Stimulated activated CD4-positive, alpha-beta T cell treated with anti-CD3 and anti-CD28 coated beads, Interleukin-4, amount 100 ng/mL, for 48 hours (primary cell): Measurements from ENCODE around the gene TMX4.

ENCODE experiments used
- DNase-seq, 2 donors: peaks; one replicate each; pipeline ENCODE4 v3.0.0-alpha.2; 2020; ENCODE audit warnings: low read depth in 2 of 2

The TMX4 gene

DNA sequence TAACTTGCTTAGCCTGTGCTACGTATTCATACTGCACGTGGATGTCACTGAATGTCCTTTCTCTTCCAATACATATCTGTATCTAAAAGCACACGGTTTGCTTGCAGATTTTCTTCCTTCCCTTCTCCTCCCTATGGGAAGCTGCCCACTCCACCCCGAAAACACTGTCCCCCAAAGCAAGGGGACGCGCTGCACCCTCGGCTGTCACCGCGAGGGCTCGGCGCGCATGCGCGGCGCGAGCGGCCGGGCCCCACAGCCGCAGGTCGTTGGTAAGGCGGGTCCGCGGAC, 659 bp downstream of the TMX4 start:
- peak; percentile 53 to 57 for DNase-seq

- no peak for DNase-seq
Observed at GRCh38 chr20:8012724-8013123, 6.8 kb downstream of the TMX4 start.

GRCh38 chr20:8008733-8009132, 10.8 kb downstream of the TMX4 start:
- no peak for DNase-seq

DNA sequence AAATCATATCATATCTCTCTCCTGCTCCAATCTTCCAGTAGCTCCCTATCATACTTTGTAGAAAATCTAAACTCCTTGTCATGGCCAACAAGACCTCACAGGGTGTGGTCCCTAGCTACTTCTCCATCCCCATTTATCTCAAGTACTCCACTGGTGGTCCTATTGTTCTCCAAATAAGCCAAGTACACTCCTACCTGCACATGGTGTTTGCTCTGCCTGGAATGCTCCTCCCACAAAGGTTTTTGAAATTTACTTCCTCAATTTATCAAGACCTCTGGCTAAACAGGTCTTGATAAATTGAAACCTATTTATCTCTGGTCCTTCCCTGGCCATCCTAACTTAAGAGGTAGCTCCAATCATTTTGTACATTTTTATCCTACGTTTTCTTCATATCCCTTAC, 12.1 kb downstream of the TMX4 start:
- DNase-seq, result no peak

- DNase-seq, result no peak
Observed at GRCh38 chr20:8005575-8006366, 13.8 kb downstream of the TMX4 start.

DNA sequence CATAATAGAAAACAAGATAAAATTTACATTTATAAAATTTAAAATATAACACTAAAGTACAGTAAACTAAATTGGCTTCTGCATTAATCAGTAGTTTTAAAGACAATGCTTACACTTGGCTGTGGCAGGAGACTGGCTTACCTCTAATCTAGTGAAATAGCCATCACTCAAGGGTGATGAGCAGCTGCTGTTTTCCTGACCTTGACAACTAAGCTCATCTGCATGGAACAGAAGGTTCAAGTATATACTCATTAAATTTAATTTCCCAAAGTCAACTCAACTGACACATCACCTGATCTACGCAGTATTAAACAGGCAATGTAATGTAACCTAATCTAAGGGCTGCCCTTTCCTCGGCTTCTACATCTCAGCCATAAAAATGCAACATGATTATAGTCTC, 14.5 kb downstream of the TMX4 start:
- DNase-seq, result no peak

DNA sequence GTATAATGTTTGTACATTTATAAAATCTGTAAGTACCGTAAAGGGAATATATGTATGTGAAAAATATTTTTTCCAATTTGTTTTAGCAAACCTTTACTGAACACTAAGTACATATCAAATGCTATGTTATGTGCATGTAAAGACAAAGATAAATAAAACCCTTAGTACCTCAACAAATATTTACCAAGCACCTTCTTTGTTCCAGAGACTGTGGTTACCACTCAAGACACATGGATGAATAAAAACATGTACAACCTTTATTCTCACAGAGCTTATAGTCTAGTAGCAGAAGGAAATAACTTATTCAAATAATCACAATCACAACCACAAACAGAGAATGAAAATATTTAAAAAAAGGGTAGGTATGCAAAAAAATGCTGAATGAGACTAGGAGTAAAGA, 17.5 kb downstream of the TMX4 start:
- no peak for DNase-seq

DNA sequence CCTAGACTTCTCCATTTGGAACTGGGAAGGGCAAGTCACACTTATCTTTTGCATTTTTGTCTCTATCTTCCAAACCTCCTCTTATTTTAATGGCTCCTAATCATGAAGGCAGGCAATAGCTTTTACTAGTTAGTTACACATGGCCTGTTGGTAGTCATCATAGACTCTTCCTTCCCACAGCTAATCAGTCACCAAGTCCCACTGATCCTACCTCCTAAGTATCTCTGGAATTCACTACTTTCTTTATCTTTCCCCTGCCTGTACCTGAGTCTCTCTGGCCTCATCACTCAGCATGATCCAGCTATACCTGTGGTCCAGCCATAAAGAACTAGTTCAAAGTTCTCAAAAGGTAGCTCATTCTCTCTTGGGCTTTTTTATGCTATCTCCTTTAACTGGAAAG, 18.8 kb downstream of the TMX4 start:
- no peak for DNase-seq

- no peak for DNase-seq
Observed at GRCh38 chr20:7996898-7997297, 22.7 kb downstream of the TMX4 start.

- DNase-seq, result no peak
Observed at GRCh38 chr20:7994809-7995208, 24.8 kb downstream of the TMX4 start.

DNA sequence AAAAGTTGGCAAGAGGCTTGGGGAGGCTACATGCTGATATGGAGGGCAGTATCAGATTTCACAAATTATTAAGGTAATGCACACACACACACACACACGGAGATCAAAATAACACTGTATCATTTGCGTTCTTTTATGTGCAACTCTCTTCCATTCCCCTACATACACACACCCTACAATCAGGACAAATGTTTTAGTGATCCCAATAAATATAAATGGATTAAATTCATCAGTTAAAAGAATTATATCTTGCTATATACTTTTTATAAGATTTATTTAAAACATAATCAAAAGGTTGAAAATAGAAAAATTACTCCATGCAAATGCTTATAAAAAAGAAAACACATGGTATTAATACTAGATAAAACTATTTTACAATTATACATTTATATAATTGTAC, 25.9 kb downstream of the TMX4 start:
- DNase-seq, result no peak

- DNase-seq, result no peak
Observed at GRCh38 chr20:7993238-7993637, 26.3 kb downstream of the TMX4 start.

GRCh38 chr20:7990385-7990784, 29.2 kb downstream of the TMX4 start:
- no peak for DNase-seq

- no peak for DNase-seq
Observed at GRCh38 chr20:7989379-7989778, 30.2 kb downstream of the TMX4 start.

DNA sequence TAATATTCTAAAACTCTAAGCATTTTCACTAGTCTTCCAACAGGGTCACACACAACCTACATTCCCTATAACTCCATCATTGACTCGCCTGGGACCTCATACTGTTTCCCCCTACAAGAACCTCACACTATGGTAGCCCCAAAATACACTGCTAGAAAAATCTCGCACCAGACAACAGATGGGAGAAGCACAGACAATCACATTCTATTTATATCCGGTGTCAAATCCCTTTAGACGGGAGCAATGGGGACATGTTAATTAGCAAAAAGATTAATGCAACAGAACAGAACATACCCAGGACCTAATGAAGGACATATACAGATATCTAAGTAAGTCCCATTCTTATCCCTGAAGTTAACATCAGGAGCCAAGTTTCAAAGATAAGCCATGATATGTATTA, 33.6 kb downstream of the TMX4 start:
- DNase-seq, result no peak

- no peak for DNase-seq
Observed at GRCh38 chr20:7984192-7984591, 35.4 kb downstream of the TMX4 start.

GRCh38 chr20:7981374-7981773, 38.2 kb downstream of the TMX4 start:
- DNase-seq, result no peak

DNA sequence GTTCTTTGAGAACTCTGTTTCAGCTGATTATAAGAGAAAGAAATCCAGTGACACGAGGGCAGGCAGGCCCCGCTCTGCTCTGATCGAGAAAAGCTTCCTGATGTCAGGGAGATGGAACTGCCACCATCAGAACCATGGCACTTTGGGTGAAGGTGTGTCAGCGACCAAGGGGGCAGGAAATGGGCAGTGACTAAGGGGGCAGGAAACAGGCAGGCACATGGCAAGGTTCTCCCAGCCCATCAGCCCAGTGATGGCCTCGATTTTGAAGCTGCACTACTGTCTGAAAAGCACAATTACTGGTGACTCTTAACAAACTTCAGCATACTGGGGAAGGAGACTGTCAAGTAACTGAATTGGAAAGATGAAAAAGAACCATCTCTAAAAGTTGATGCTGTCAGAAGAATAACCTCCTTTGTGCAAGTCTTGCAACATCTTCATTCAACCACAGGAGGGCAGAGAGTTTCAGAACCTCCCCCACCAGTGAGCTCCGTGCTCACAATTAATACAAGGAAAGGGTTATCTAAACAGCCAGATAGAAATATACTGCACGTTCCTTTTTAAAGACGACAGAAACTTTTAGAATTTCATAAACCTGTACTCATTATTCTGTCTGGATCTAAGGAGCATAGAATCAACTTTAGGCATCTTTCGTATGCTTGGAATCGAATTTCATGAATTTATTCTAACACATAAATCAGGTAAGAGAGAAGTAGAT, 39.1 kb downstream of the TMX4 start:
- peak in 1 of 2 donors; percentile 6 for DNase-seq

DNA sequence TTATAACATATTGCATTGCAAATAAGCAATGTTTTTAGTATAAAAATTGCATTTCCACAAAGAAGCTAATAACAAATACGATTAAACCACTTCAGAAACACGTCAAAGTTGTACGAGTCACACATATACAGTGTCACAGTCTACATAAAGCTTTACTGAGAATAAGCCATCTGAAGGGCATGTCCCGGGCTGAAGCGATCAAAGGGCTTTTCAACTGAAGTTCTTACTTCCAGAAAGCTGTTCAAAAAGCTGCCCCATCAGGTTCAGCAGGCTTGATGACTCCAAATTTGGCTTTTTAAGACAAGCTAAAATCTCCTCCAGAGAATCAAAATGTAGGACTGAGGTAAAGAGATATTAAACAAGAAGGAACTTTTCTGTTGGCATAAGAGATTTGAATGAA, 41.9 kb downstream of the TMX4 start:
- no peak for DNase-seq

- no peak for DNase-seq
Observed at GRCh38 chr20:7975851-7976414, 43.6 kb downstream of the TMX4 start.

GRCh38 chr20:7974785-7975435, 44.7 kb downstream of the TMX4 start:
- no peak for DNase-seq

DNA sequence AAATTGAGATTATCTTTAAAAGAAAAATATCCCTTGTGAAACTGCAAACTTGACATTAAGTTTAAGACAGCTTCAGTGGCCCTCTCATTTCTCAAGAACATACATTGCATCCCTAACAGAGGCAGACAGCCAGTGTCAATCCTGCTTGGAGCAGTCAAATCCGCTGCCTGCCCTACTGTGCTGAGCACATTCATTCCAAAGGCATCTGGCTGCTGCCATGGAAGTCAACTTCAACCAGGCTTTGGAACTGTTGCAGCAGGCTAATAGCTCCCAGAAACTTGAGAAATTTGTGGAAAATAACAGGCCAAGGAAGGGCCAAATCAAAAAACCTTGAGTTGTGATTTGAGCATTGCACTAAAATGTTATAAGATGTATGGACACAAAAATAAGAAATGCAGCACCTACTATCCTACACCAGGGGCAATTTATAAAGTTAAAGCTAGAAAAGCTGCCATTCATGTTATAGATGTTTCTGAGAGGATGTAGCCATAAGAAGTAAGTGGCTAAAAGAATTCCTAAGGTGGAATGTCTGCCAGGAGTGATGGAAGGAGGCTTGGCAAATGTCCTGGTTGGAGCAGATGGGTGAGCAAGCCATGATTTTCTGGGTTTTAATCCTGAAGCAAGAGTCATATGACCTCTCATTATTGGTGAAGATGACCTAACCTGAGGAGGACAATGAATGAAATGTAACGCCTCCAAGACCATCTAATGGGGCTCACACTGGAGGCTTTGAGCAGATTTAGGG, 47.9 kb downstream of the TMX4 start:
- DNase-seq, result no peak
